NCI-H748 treated with DMSO at 0.1 percent for 48 hours (cell line): ENCODE data around the gene NTRK1.

Source experiments
- DNase-seq: peaks from one replicate; lab custom pipeline; 2025; lab: John Stamatoyannopoulos, UW

The NTRK1 gene

GRCh38 chr1:156881101-156881500 lies 20.4 kb downstream of the NTRK1 start:
- no peak for DNase-seq

- DNase-seq: no peak
Observed at GRCh38 chr1:156881663-156882062, 21.0 kb downstream of the NTRK1 start.

GRCh38 chr1:156882543-156882942 lies 21.9 kb downstream of the NTRK1 start:
- no peak for DNase-seq

GRCh38 chr1:156883919-156884318 lies 23.3 kb downstream of the NTRK1 start:
- DNase-seq: no peak

GRCh38 chr1:156884560-156885184 lies 24.0 kb downstream of the NTRK1 start:
- no peak for DNase-seq

- DNase-seq: no peak
Observed at GRCh38 chr1:156885314-156885713, 24.6 kb downstream of the NTRK1 start.

GRCh38 chr1:156885880-156886355 lies 25.3 kb downstream of the NTRK1 start:
- no peak for DNase-seq

GRCh38 chr1:156886583-156887281 lies 26.1 kb downstream of the NTRK1 start:
- DNase-seq: no peak

- no peak for DNase-seq
Observed at GRCh38 chr1:156887317-156887716, 26.7 kb downstream of the NTRK1 start.

- no peak for DNase-seq
Observed at GRCh38 chr1:156887734-156888133, 27.1 kb downstream of the NTRK1 start.

- peak; percentile 54 for DNase-seq
Observed at GRCh38 chr1:156889802-156890580, 29.3 kb downstream of the NTRK1 start.

- peak; percentile 76 for DNase-seq
Observed at GRCh38 chr1:156892190-156893047, 31.8 kb downstream of the NTRK1 start.

- no peak for DNase-seq
Observed at GRCh38 chr1:156893048-156893953, 32.6 kb downstream of the NTRK1 start, which contains the start of gene PEAR1. Gene PEAR1 (plus strand): TSS chr1:156893718. CDS start chr1:156903927, 10,209 bp downstream.

- no peak for DNase-seq
Observed at GRCh38 chr1:156894001-156894400, 33.3 kb downstream of the NTRK1 start.

GRCh38 chr1:156894711-156895454 lies 34.2 kb downstream of the NTRK1 start:
- DNase-seq: no peak

GRCh38 chr1:156895455-156895812 lies 34.8 kb downstream of the NTRK1 start:
- DNase-seq: no peak

GRCh38 chr1:156895927-156896326 lies 35.3 kb downstream of the NTRK1 start:
- DNase-seq: no peak

GRCh38 chr1:156896490-156897033 lies 35.9 kb downstream of the NTRK1 start:
- no peak for DNase-seq

GRCh38 chr1:156897078-156897825 lies 36.6 kb downstream of the NTRK1 start:
- no peak for DNase-seq
